HCT116 (cell line): Measurements from ENCODE around the gene AZIN2. TPM values are rescaled to one million over a fixed set of nuclear protein-coding genes. Genes with fewer than 3 reads are reported as not detected.

ENCODE experiments used
- ATAC-seq: fragments of 200-7000 bp; cut with Tn5 transposase; 2 replicates; pipeline ENCODE4 v1.9.1; 2020; ENCODE audit warnings: mild to moderate bottlenecking, moderate library complexity
- BruUV-seq: library from RNA; stranded (reverse); fragments of 400-500 nt; replicated peaks from 2 replicates; lab custom pipeline; 2021; lab: Mats Ljungman, UMichigan
- CTCF ChIA-PET: fragments of 300-600 bp; sonication (Branson Sonifier 250); formaldehyde crosslinking; loops from one replicate; lab custom pipeline; 2021; ENCODE audit warnings: antibody characterized with exemption; lab: Charles Lee
- POLR2A ChIA-PET: fragments of 300-600, 350-600 bp; sonication (Branson Sonifier 250); formaldehyde crosslinking; loops from one replicate; lab custom pipeline; 2021; ENCODE audit warnings: antibody characterized with exemption; lab: Charles Lee
- RAD21 ChIA-PET, 2 experiments: fragments of 300-600 bp; sonication (Branson Sonifier 250); formaldehyde crosslinking; loops; one replicate each; lab custom pipeline; 2023; ENCODE audit warnings: low total read pairs in 2 of 2; ENCODE audit not compliant: uncharacterized antibody in 2 of 2, unreplicated experiment in 2 of 2, low non-redundant PET in 1 of 2; lab: Charles Lee
- DNase-seq: peaks from one replicate; pipeline ENCODE4 v3.0.0-alpha.2; 2010; ENCODE audit warnings: low read depth, low spot score
- H2AFZ ChIP-seq: fragments of 200-600 bp; shearing (Covaris generic), sonication (generic); 2 replicates; pipeline ENCODE4 v1.6.1; 2017; ENCODE audit warnings: low read depth, mixed run types, mixed read lengths, antibody characterized with exemption, low read length; ENCODE audit not compliant: poor library complexity, severe bottlenecking
- H3K27ac ChIP-seq: 2 replicates; pipeline ENCODE4 v1.5.1; 2012; ENCODE audit warnings: low read depth, low read length
- H3K27me3 ChIP-seq: fragments of 200-600 bp; sonication (generic); 2 replicates; pipeline ENCODE4 v1.6.1; 2016; ENCODE audit warnings: mixed run types, low read length, mixed read lengths; ENCODE audit not compliant: insufficient read depth
- H3K36me3 ChIP-seq, 2 experiments: fragments of 200-500 bp in 1 of 2; fragments of 200-600 bp in 1 of 2; sonication (Bioruptor generic) in 1 of 2; sonication (generic) in 1 of 2; 2 replicates each; pipeline versions ENCODE4 v1.5.1 to v1.6.1; 2014 to 2016; ENCODE audit warnings: low read length in 2 of 2, inconsistent platforms in 1 of 2, mixed read lengths in 1 of 2, mixed run types in 1 of 2; ENCODE audit not compliant: insufficient read depth in 2 of 2, control insufficient read depth in 1 of 2
- H3K4me1 ChIP-seq, 2 experiments: fragments of 200-600 bp in 1 of 2; sonication (generic) in 1 of 2; 2 replicates each; pipeline versions ENCODE4 v1.5.1 to v1.6.1; 2012 to 2017; ENCODE audit warnings: low read length in 2 of 2, inconsistent platforms in 1 of 2, mild to moderate bottlenecking in 1 of 2, mixed read lengths in 1 of 2, mixed run types in 1 of 2, moderate library complexity in 1 of 2; ENCODE audit not compliant: insufficient read depth in 2 of 2, control insufficient read depth in 1 of 2
- H3K4me2 ChIP-seq: fragments of 200-600 bp; sonication (generic); 2 replicates; pipeline ENCODE4 v1.6.1; 2017; ENCODE audit warnings: mixed run types, low read length, mixed read lengths
- H3K4me3 ChIP-seq, 2 experiments: fragments of 200-600 bp in 1 of 2; sonication (generic) in 1 of 2; replicated peaks in 1 of 2; 2 replicates each; pipeline ENCODE4 v1.5.1; 2011 to 2016; ENCODE audit warnings: low read length in 2 of 2, control low read depth in 1 of 2, low read depth in 1 of 2, mild to moderate bottlenecking in 1 of 2, mixed read lengths in 1 of 2, mixed run types in 1 of 2
- H3K79me2 ChIP-seq: fragments of 200-600 bp; sonication (generic); 2 replicates; pipeline ENCODE4 v1.6.1; 2017; ENCODE audit warnings: mild to moderate bottlenecking, mixed run types, low read length, moderate library complexity, mixed read lengths; ENCODE audit not compliant: insufficient read depth
- H3K9ac ChIP-seq: fragments of 200-600 bp; sonication (generic); 2 replicates; pipeline ENCODE4 v1.6.1; 2016; ENCODE audit warnings: low read length, mixed read lengths
- H3K9me2 ChIP-seq: fragments of 200-600 bp; sonication (generic), shearing (Covaris generic); 2 replicates; pipeline ENCODE4 v1.6.1; 2017; ENCODE audit warnings: mixed run types, mild to moderate bottlenecking, moderate library complexity; ENCODE audit not compliant: insufficient read depth
- H3K9me3 ChIP-seq, 2 experiments: fragments of 200-500 bp in 1 of 2; fragments of 200-600 bp in 1 of 2; sonication (Bioruptor generic) in 1 of 2; sonication (generic) in 1 of 2; 2 replicates each; pipeline ENCODE4 v1.6.1; 2014 to 2017; ENCODE audit warnings: low read length in 2 of 2, mixed read lengths in 2 of 2, inconsistent platforms in 1 of 2, low read depth in 1 of 2, mild to moderate bottlenecking in 1 of 2, mixed run types in 1 of 2, moderate library complexity in 1 of 2; ENCODE audit not compliant: control insufficient read depth in 1 of 2, insufficient read depth in 1 of 2
- H4K20me1 ChIP-seq: fragments of 200-600 bp; sonication (generic), shearing (Covaris generic); 2 replicates; pipeline ENCODE4 v1.6.1; 2017; ENCODE audit warnings: mixed run types, mild to moderate bottlenecking, moderate library complexity; ENCODE audit not compliant: insufficient read depth
- ELF1 ChIP-seq: IDR thresholded peaks from 2 replicates; pipeline ENCODE4 v1.6.1; 2012; ENCODE audit warnings: low read depth, borderline replicate concordance
- MAX ChIP-seq: IDR thresholded peaks from 2 replicates; pipeline ENCODE4 v1.6.1; 2012
- POLR2AphosphoS5 ChIP-seq: IDR thresholded peaks from 2 replicates; pipeline ENCODE4 v1.6.1; 2011; ENCODE audit warnings: mild to moderate bottlenecking, low read depth, low read length, moderate library complexity
- SRF ChIP-seq: IDR thresholded peaks from 2 replicates; pipeline ENCODE4 v1.6.1; 2012; ENCODE audit warnings: low read depth
- ZNF274 ChIP-seq: fragments of 200-500 bp; sonication (Bioruptor generic); IDR thresholded peaks from 2 replicates; pipeline ENCODE4 v1.6.1; 2014; ENCODE audit warnings: mild to moderate bottlenecking, low read depth, low read length, inconsistent platforms
- intact Hi-C: fragments of 100-400 bp; cut with micrococcal nuclease; formaldehyde crosslinking; loops from 2 replicates; pipeline ENCODE4 v1.10.0; 2022
- total RNA-seq: library from RNA; stranded (reverse); gene quantifications from one replicate; pipeline ENCODE4 v1.2.1, GENCODE V29; 2021; ENCODE audit not compliant: unreplicated experiment
- TF ChIP-seq, protein P1 (sequence below): IDR thresholded peaks from 2 replicates; pipeline ENCODE4 v1.6.1; 2011; ENCODE audit warnings: mild to moderate bottlenecking, low read length, moderate library complexity; ENCODE audit not compliant: insufficient replicate concordance; ENCODE audit errors: extremely low read depth
- TF ChIP-seq, protein P2 (sequence below): IDR thresholded peaks from 2 replicates; pipeline ENCODE4 v1.6.1; 2012; ENCODE audit warnings: low read depth

AZIN2 gene
- total RNA-seq, 1 experiment from 2014 or later = 7.8 TPM

DNA sequence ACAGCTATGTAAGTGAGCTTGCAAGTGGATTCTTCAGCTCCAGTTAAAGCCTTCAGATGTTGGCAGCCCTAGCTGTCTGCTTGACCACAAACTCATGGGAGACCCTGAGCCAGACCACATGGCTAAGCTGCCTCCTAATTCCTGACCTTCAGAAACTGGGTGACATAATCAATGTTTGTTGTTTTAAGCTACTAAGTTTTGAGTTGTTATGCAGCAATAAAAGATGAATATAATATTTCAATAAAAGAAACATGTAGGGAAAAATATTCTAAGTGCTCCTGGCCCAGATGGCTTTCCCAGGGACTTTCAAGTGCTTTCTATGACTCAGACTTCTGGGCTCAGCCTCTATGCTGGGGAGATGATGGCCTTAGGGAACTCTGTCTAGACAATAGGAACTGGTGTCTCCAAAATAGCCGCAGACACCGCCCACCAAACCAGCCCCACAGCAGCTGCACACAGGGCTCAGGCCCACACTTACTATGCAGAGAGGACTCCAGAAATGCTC lies 20.3 kb upstream of the AZIN2 start (continued):
- TF ChIP-seq, protein P1, sequence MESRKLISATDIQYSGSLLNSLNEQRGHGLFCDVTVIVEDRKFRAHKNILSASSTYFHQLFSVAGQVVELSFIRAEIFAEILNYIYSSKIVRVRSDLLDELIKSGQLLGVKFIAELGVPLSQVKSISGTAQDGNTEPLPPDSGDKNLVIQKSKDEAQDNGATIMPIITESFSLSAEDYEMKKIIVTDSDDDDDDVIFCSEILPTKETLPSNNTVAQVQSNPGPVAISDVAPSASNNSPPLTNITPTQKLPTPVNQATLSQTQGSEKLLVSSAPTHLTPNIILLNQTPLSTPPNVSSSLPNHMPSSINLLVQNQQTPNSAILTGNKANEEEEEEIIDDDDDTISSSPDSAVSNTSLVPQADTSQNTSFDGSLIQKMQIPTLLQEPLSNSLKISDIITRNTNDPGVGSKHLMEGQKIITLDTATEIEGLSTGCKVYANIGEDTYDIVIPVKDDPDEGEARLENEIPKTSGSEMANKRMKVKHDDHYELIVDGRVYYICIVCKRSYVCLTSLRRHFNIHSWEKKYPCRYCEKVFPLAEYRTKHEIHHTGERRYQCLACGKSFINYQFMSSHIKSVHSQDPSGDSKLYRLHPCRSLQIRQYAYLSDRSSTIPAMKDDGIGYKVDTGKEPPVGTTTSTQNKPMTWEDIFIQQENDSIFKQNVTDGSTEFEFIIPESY = no peak
- TF ChIP-seq MAX (no peak), SRF (no peak), POLR2AphosphoS5 (no peak)
- TF ChIP-seq, protein P2, sequence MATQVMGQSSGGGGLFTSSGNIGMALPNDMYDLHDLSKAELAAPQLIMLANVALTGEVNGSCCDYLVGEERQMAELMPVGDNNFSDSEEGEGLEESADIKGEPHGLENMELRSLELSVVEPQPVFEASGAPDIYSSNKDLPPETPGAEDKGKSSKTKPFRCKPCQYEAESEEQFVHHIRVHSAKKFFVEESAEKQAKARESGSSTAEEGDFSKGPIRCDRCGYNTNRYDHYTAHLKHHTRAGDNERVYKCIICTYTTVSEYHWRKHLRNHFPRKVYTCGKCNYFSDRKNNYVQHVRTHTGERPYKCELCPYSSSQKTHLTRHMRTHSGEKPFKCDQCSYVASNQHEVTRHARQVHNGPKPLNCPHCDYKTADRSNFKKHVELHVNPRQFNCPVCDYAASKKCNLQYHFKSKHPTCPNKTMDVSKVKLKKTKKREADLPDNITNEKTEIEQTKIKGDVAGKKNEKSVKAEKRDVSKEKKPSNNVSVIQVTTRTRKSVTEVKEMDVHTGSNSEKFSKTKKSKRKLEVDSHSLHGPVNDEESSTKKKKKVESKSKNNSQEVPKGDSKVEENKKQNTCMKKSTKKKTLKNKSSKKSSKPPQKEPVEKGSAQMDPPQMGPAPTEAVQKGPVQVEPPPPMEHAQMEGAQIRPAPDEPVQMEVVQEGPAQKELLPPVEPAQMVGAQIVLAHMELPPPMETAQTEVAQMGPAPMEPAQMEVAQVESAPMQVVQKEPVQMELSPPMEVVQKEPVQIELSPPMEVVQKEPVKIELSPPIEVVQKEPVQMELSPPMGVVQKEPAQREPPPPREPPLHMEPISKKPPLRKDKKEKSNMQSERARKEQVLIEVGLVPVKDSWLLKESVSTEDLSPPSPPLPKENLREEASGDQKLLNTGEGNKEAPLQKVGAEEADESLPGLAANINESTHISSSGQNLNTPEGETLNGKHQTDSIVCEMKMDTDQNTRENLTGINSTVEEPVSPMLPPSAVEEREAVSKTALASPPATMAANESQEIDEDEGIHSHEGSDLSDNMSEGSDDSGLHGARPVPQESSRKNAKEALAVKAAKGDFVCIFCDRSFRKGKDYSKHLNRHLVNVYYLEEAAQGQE = no peak

- DNase-seq = no peak
- no peak overlapping the region for H3K4me3 ChIP-seq
- no peak overlapping the region for H3K9ac ChIP-seq
- H2AFZ ChIP-seq = no peak overlapping the region
- no peak for TF ChIP-seq ZNF274
- no peak for TF ChIP-seq ELF1
- TF ChIP-seq MAX = no peak
- TF ChIP-seq, all 23 proteins: peak for 0
- no TSS peak for BruUV-seq
- ChIA-PET CTCF (no interaction called here), POLR2A (no interaction called here), RAD21 (no interaction called here)
- H4K20me1 ChIP-seq = no peaks in the 10 kb centered on the region
- no peaks in the 10 kb centered on the region for H3K36me3 ChIP-seq
- no peaks in the 10 kb centered on the region for H3K27me3 ChIP-seq
- H3K4me1 ChIP-seq = no peaks in the 10 kb centered on the region
- peaks cover 0 to 5% of the 10 kb centered on the region in 2 experiments; a peak in 1 of 4 replicates for H3K9me3 ChIP-seq
- intact Hi-C loops = no loop called here
- no peaks in the 10 kb centered on the region for H3K79me2 ChIP-seq
- ATAC-seq = no peak
- no peak overlapping the region for H3K4me2 ChIP-seq
- no peak overlapping the region for H3K27ac ChIP-seq
- no peaks in the 10 kb centered on the region for H3K9me2 ChIP-seq
These were observed 19.1 kb upstream of the AZIN2 start for GRCh38 chr1:33061834-33062233.
